ENCODE measurements around the gene ECE2. TPM values are rescaled to one million over a fixed set of nuclear protein-coding genes. Genes with fewer than 3 reads are reported as not detected.

The ECE2 gene
- total and polyA plus RNA-seq, 8 donors, result 0.45 to 2.9 TPM; not detected in 6

- peaks cover 46 to 58% (median 52%) of the 10 kb centered on the region in 4 donors for H3K4me1 ChIP-seq
- DNase-seq, result no peak
- peak overlapping the region; percentile 95 to 99 (median 98) for H3K27ac ChIP-seq
- H3K36me3 ChIP-seq, result peaks cover 8 to 46% (median 23%) of the 10 kb centered on the region in 4 donors
- WGBS, 5 donors, result 1 to 6% (median 5%) methylated on average over 4 to 6 of the region's 6 CpGs
- intact Hi-C loops (cut with DNase I; ENCODE audit: low total_unique reads), result no loop called here
- TF ChIP-seq POLR2AphosphoS5 (IDR thresholded peaks at IDR 0.05) (no peak), POLR2A (IDR thresholded peaks at IDR 0.05) (no peak), EP300 (IDR thresholded peaks at IDR 0.05) (no peak), CTCF (IDR thresholded peaks at IDR 0.05) (no peak)
- no peaks in the 10 kb centered on the region for H3K27me3 ChIP-seq
- H3K4me3 ChIP-seq, result peak overlapping the region; percentile 61 to 79 (median 73)
- no peaks in the 10 kb centered on the region for H3K9me3 ChIP-seq
Observed at GRCh38 chr3:184315543-184315867, 39.7 kb downstream of the ECE2 start.

- H3K36me3 ChIP-seq, result peaks cover 13 to 51% (median 29%) of the 10 kb centered on the region in 4 donors
- peak in 1 of 2 donors; percentile 29 for DNase-seq
- intact Hi-C loops (cut with DNase I; ENCODE audit: low total_unique reads), result no loop called here
- H3K4me1 ChIP-seq, result peaks cover 50 to 63% (median 56%) of the 10 kb centered on the region in 4 donors
- H3K9me3 ChIP-seq, result no peaks in the 10 kb centered on the region
- H3K4me3 ChIP-seq, result peak overlapping the region; percentile 61 to 79 (median 73)
- no peaks in the 10 kb centered on the region for H3K27me3 ChIP-seq
- peak overlapping the region; percentile 95 to 99 (median 98) for H3K27ac ChIP-seq
- TF ChIP-seq POLR2A (IDR thresholded peaks at IDR 0.05) (no peak), CTCF (IDR thresholded peaks at IDR 0.05) (no peak), POLR2AphosphoS5 (IDR thresholded peaks at IDR 0.05) (no peak), EP300 (IDR thresholded peaks at IDR 0.05) (no peak)
- 9 to 20% (median 13%) methylated on average over 14 to 16 of the region's 16 CpGs for WGBS, 5 donors
Observed at GRCh38 chr3:184315871-184316661, 40.2 kb downstream of the ECE2 start.

GRCh38 chr3:184316792-184317191 is 41.0 kb downstream of the ECE2 start:
- H3K27ac ChIP-seq, result peak overlapping the region in 4 of 5 donors; percentile 95 to 99 (median 98)
- no peak for DNase-seq
- intact Hi-C loops (cut with DNase I; ENCODE audit: low total_unique reads), result no loop called here
- no peaks in the 10 kb centered on the region for H3K27me3 ChIP-seq
- H3K4me1 ChIP-seq, result peaks cover 55 to 71% (median 62%) of the 10 kb centered on the region in 4 donors
- TF ChIP-seq POLR2A (IDR thresholded peaks at IDR 0.05), result no peak
- no peak for TF ChIP-seq POLR2AphosphoS5 (IDR thresholded peaks at IDR 0.05)
- no peak for TF ChIP-seq EP300 (IDR thresholded peaks at IDR 0.05)
- TF ChIP-seq CTCF (IDR thresholded peaks at IDR 0.05), result no peak
- H3K36me3 ChIP-seq, result peaks cover 21 to 58% (median 36%) of the 10 kb centered on the region in 4 donors
- WGBS, 5 donors, result 54 to 77% (median 62%) methylated on average over 7 of the region's 7 CpGs
- no peaks in the 10 kb centered on the region for H3K9me3 ChIP-seq
- peak overlapping the region; percentile 61 to 79 (median 73) for H3K4me3 ChIP-seq

- TF ChIP-seq POLR2A (IDR thresholded peaks at IDR 0.05), result no peak
- TF ChIP-seq POLR2AphosphoS5 (IDR thresholded peaks at IDR 0.05), result no peak
- no peak for TF ChIP-seq CTCF (IDR thresholded peaks at IDR 0.05)
- no peak for TF ChIP-seq EP300 (IDR thresholded peaks at IDR 0.05)
- peaks cover 25 to 62% (median 40%) of the 10 kb centered on the region in 4 donors for H3K36me3 ChIP-seq
- H3K27ac ChIP-seq, result peak overlapping the region in 4 of 5 donors; percentile 62 to 99 (median 94)
- no peak for DNase-seq
- H3K9me3 ChIP-seq, result no peaks in the 10 kb centered on the region
- no peaks in the 10 kb centered on the region for H3K27me3 ChIP-seq
- intact Hi-C loops (cut with DNase I; ENCODE audit: low total_unique reads), result no loop called here
- WGBS, 5 donors, result 31 to 56% (median 38%) methylated on average over 5 of the region's 5 CpGs
- peaks cover 57 to 75% (median 65%) of the 10 kb centered on the region in 4 donors for H3K4me1 ChIP-seq
- peak overlapping the region; percentile 61 to 79 (median 73) for H3K4me3 ChIP-seq
Observed at GRCh38 chr3:184317201-184317600, 41.4 kb downstream of the ECE2 start.

Measured in stomach (tissue), 9 donors.